Esophagus muscularis mucosa (tissue), 3 donors: ENCODE measurements around the gene DEUP1.
A peak's percentile ranks its signal among the peaks of the same experiment; 100 is the strongest.

ENCODE experiments used
- CTCF ChIP-seq, 3 experiments: fragments of 200-600 bp in 2 of 3; fragments of 450-650 bp in 1 of 3; sonication (generic) in 2 of 3; IDR thresholded peaks; one replicate each; pipeline ENCODE4 v1.5.1; 2017 to 2019; ENCODE audit warnings: antibody characterized with exemption in 3 of 3, mild to moderate bottlenecking in 2 of 3, moderate library complexity in 1 of 3
- POLR2A ChIP-seq: fragments of 450-650 bp; IDR thresholded peaks from one replicate; pipeline ENCODE4 v1.6.1; 2017; ENCODE audit warnings: antibody characterized with exemption, moderate library complexity, mild to moderate bottlenecking, low read depth
- POLR2AphosphoS5 ChIP-seq, 2 donors: sonication (generic); formaldehyde crosslinking; IDR thresholded peaks; one replicate each; pipeline ENCODE4 v1.6.1; 2017; ENCODE audit warnings: antibody characterized with exemption in 2 of 2

- peak in 2 of 3 experiments; percentile 14 to 23 for TF ChIP-seq CTCF (IDR thresholded peaks at IDR 0.05)
- no peak for TF ChIP-seq POLR2A
- no peak for TF ChIP-seq POLR2AphosphoS5 (IDR thresholded peaks at IDR 0.05)
Observed at GRCh38 chr11:93361435-93361834, 30.9 kb downstream of the DEUP1 start.
